GM21367 (cell line): ENCODE measurements around the gene CCDC86.

Experiments used
- ATAC-seq: cut with Tn5 transposase; IDR thresholded peaks from one replicate; pipeline ENCODE4 v1.9.1; 2021; ENCODE audit not compliant: unreplicated experiment

The CCDC86 gene

GRCh38 chr11:60867871-60868681, 26.2 kb downstream of the CCDC86 start:
- no peak for ATAC-seq

GRCh38 chr11:60868682-60869450, 27.0 kb downstream of the CCDC86 start:
- ATAC-seq: no peak

- no peak for ATAC-seq
These were observed 27.5 kb downstream of the CCDC86 start for GRCh38 chr11:60869451-60869825.

GRCh38 chr11:60870276-60870675, 28.4 kb downstream of the CCDC86 start:
- ATAC-seq: no peak

- ATAC-seq: no peak
These were observed 28.9 kb downstream of the CCDC86 start for GRCh38 chr11:60870733-60871377.

GRCh38 chr11:60871378-60872061, 29.6 kb downstream of the CCDC86 start:
- ATAC-seq: no peak

GRCh38 chr11:60872124-60872960, 30.4 kb downstream of the CCDC86 start:
- no peak for ATAC-seq

- no peak for ATAC-seq
These were observed 31.1 kb downstream of the CCDC86 start for GRCh38 chr11:60872961-60873524.

- ATAC-seq: no peak
These were observed 31.6 kb downstream of the CCDC86 start for GRCh38 chr11:60873533-60873932.

- no peak for ATAC-seq
These were observed 32.8 kb downstream of the CCDC86 start for GRCh38 chr11:60874421-60875365.

GRCh38 chr11:60875366-60876167, 33.7 kb downstream of the CCDC86 start:
- ATAC-seq: no peak

GRCh38 chr11:60876168-60876485, 34.2 kb downstream of the CCDC86 start:
- ATAC-seq: no peak

- ATAC-seq: no peak
These were observed 36.6 kb downstream of the CCDC86 start for GRCh38 chr11:60878245-60879101.

GRCh38 chr11:60879104-60879503, 37.2 kb downstream of the CCDC86 start:
- no peak for ATAC-seq

- no peak for ATAC-seq
These were observed 38.2 kb downstream of the CCDC86 start for GRCh38 chr11:60879971-60880588.

GRCh38 chr11:60880643-60881282, 38.9 kb downstream of the CCDC86 start:
- ATAC-seq: no peak
